DMS 273 (cell line): ENCODE data around the gene FOXD4.
"Not testable (repeated sequence)": the region's sequence is repeated elsewhere in the genome, so short reads cannot be mapped to it uniquely, and the experiment has no call there.

Source experiments
- DNase-seq: peaks from one replicate; lab custom pipeline; 2025; ENCODE audit not compliant: unreplicated experiment; lab: John Stamatoyannopoulos, UW

FOXD4 gene

DNA sequence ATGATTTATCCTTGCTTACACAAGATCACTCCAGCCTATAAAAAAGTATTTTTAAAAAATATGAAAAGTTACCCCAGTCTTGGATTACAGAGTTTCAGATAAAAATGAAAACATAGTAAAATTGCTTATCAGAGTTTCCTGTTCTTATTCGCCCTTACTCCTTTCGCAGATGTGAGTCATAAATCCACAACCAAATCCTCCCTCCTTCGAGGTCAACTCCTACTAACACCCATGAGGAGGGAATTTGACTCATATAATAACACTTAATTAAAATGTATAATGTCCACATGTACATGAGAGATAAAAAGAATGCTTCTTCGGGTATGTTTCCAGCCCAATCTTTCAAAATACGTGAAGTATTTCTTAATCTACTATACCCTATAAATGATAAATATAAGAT lies 23.9 kb downstream of the FOXD4 start:
- DNase-seq, result not testable (repeated sequence)

DNA sequence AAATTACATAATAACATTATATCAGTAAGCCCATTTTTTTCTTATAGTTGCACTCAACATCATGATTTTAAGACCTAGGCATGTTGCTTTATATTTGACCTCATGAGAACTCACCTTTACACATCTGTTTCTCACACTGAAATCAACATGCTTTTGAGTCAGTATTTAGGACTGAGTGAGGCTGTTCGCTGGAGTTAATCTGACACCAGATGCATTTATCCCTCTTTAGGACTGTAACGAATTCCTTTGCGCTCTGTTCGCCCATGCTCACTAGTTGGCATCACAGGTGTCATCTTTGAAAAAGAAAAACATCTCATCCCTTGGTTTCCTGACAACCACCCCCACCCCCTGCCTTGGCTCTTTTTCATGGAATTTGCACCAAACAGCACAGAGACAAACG lies 24.3 kb downstream of the FOXD4 start:
- DNase-seq, result not testable (repeated sequence)

DNA sequence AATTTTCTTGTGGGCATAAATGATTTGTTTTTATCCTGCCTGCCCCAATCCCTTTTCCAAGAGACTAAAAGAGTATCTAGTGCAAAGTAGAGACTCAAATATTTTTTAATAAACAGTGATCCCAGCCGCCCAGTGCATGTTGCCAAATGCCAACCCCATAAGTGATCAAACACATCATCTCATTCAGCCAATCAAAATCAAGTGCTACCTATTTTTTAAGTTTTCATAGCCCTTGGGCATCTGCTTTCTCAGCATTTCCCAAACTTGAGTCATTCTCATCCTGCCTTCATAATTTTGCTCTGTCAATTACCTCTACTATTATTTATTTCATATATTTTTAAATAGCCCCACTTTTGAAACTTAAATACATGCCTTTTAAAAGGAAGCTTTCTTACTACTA lies 27.4 kb downstream of the FOXD4 start:
- not testable (repeated sequence) for DNase-seq

DNA sequence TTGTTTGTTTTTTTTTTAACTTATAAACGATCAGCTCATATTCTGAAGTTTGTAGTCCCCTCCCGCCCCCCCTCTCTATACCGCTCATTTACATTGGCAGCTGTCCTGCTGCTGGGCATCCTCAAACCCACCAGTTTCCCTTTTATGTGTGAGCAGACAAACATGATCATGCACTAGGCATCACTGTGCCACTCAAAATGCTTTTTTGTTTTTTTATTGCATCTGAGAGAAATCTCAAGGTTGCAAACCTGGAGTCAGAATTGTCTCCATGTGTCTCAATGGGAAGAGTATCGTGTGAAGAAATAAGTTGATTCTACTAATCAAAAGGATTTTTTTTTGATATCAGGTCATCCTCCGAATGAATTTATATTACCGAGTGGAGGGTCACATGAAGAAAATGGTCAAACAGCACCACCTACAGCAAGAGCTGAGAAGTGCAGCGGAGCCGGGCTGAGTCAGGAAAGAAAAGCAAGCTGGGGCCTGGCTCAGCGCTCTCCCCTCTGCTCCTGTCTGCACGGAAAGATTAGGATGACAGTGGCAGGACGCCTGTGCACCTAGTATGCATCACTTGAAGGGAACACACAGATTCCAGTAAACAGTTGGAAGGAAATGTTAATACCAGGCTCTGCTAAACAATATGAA lies 29.7 kb downstream of the FOXD4 start:
- DNase-seq, result not testable (repeated sequence)

DNA sequence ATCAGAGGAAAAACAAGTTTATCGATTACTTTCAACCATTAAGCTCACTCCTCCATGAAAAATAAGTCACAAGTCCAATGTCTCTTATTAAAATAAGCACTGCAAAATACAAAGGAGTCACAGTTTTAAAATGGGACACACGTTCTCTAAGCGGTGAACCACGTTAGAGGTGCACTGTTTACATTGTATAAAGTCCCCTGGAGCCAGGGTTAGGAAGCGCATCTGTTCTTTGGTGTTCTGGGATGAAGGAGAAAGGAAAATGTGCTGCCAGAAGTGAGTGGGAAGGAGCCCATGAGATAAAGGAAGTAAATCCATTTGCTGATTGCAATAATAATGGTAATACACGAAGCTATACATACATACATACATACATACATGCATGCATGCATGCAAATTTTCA lies 30.4 kb downstream of the FOXD4 start:
- DNase-seq, result not testable (repeated sequence)

DNA sequence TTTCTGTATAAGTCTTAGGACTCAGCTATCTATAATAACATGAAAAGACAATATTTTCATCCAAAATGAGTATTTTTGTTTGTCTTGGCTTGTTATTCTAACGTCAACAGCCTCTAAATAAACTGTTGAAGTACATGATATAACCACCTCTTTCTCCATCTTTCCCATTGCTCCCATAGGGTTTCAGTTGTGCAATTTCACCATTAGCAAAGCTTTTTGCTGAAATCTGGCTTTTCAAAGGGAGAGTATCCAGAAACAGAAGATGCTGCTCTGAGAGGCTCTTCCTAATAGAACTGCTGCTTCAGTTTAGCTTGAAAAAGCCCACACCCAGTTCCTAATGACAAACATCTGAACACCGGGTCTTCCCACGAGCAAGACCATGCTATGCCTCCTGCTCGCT lies 31.1 kb downstream of the FOXD4 start:
- not testable (repeated sequence) for DNase-seq

DNA sequence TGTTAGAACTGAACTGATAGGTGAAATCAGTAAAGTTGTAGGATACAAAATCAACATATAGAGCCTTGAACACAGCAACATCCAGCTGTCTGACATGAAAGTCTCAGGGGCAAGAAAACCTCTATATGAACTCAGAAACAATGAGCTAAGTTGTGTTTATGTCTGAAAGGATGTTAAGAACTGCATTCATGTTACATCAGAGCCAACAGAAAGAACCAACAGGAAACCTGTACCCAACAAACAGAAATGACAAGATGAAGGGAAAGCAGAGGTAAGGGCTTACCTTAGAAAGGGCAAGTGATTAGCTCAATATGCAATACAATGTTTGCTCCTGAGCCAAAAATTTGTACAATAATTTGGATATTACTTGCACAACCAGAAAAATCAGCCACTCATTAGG lies 31.5 kb downstream of the FOXD4 start:
- not testable (repeated sequence) for DNase-seq

DNA sequence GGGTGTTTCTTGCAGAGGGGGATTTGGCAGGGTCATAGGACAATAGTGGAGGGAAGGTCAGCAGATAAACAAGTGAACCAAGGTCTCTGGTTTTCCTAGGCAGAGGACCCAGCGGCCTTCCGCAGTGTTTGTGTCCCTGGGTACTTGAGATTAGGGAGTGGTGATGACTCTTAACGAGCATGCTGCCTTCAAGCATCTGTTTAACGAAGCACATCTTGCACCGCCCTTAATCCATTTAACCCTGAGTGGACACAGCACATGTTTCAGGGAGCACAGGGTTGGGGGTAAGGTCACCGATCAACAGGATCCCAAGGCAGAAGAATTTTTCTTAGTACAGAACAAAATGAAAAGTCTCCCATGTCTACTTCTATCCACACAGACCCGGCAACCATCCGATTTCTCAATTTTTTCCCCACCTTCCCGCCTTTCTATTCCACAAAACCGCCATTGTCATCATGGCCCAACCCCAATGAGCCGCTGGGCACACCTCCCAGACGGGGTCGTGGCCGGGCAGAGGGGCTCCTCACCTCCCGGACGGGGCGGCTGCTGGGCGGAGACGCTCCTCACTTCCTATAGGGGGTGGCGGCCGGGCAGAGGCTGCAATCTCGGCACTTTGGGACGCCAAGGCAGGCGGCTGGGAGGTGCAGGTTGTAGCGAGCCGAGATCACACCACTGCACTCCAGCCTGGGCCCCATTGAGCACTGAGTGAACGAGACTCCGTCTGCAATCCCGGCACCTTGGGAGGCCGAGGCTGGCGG lies 35.1 kb downstream of the FOXD4 start:
- not testable (repeated sequence) for DNase-seq

DNA sequence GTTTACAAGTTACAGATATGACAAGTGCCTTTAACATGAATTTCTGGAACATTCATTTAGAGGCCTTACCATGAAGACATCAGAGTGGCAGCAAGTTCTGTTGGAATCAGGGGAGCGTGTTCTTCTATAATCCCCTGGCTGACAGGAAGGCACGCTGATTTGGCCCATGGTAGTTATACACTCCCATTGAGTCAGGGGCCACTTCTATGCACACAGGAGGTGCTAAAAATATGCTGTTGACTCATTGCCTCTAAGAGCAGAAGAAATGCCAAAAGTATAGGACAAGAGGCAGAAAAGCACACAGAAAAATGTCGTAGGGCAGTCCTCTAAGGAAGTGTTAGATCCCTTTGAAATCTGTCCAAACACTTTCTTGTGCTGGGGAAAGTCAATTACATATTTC lies 39.9 kb downstream of the FOXD4 start:
- DNase-seq, result not testable (repeated sequence)

DNA sequence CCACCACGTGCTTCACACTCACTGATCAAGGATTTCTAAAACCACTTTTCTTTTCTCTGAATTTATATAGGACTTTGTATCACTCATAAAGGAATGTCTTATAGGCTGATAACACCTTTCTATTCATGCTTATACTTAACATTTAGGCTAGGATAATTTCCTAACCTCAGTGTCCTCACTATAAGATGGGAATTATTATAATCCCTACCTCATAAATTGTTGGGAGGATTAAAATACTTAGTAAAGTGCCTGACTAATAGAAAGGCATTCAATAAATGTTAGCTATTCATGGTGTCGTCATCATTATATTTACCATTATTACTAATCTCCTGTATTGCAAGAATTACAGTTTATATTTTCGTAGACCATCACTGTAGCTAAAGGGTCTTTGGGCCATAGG lies 41.8 kb downstream of the FOXD4 start:
- not testable (repeated sequence) for DNase-seq

DNA sequence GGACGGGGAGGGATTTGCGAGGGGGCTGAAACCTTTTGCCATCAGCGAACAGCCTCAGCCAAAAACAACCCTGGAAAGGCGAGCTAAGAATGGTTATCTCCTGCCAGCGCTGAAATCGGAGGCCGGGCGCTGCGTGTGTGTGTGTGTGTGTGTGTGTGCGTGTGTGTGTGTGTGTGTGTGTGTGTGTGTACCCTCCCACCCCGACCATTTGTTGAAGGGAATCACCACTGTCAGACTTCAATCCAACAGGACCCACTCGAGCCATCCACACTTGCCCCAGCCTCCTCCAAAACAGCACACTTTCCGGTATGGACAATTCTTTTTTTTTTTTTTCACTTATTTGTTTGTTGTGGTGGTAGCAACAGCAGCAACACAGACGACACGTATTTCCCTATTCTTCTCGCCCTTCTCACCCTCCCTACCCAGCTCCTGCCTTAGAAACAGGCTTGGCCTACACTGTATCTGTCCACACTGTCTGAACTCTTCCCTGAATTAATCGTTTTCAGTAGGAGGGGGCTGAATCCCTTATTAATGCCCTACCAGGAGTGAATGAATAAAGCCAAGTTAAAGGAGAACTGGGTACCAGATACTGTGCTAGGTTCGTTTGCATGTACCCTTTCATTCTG lies 44.2 kb downstream of the FOXD4 start:
- not testable (repeated sequence) for DNase-seq

DNA sequence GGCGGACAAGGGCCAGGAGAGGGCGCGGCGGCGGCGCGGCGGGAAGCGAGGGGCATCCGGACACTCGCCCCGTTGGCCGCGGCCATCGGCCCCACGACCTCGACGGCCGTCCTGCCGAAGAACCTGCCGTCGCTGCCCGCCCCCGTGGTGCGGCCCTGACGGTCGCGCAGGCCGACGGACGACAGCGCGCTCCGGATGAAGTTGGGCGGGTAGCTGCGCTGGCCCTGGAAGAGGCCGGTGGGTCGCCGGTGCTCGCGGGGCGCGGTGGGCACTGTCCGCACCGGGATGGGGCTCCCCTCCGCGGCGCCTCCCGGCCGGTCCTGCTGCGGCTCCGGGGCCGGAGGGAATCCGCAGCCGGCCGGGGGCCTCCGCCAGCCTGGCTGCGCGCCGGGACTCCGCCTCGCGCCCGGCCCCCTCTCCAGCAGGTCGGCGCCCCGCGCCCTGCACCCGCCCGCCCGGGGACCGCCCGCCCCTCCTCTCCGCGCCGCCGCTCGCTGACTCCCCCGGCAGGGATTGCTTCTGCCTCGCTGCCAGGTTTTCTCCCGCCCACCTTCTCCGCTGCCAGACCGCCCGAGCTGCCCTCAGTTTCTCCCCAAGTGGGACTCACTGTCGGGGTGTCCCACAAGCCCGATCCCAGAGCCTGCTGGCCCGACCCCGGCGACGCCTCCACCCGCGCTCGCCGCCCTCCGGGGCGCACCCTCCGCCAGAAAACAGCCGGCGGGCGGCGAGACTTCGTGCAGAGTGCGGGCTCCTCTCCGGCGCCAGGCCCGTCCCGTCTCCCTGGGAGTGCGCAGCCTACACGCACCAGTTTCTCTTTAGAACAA lies 44.9 kb downstream of the FOXD4 start:
- DNase-seq, result peak; percentile 51
